GM12878 (cell line): Measurements from ENCODE around the gene SWT1.

ENCODE experiments used
- RAD21 ChIP-seq: IDR thresholded peaks from 2 replicates; pipeline ENCODE4 v1.6.1; 2011; ENCODE audit warnings: mild to moderate bottlenecking, low read depth, low read length, moderate library complexity; ENCODE audit not compliant: insufficient read depth
- RELA ChIP-seq: fragments of 450-650 bp; IDR thresholded peaks from 2 replicates; pipeline ENCODE4 v1.8.0; 2014; ENCODE audit warnings: borderline replicate concordance; ENCODE audit not compliant: partially characterized antibody

DNA sequence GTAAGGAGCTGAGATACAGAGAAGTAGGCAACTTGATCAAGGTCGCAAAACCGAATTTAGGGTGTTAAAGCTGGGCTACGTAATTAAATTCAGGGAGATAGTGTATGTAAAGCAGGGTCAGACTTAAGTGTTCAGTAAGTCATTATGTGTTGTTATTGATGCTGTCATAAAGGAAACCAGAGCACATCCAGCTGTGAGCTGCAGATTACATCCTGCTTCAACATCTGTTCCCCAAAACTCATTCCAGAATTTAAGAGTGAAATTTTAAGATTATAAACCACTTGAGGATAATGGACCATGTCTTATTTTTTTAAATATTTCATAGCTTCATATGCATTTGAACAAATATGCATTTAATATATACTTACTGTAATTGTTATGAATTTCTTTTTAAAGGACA is 110.3 kb downstream of the SWT1 start:
- no peak for TF ChIP-seq RAD21
- no peak for TF ChIP-seq RELA
